ENCODE data around the gene MICAL2. TPM values are rescaled to one million over a fixed set of nuclear protein-coding genes. Genes with fewer than 3 reads are reported as not detected.

The MICAL2 gene
- total and polyA plus RNA-seq, 10 of the 15 experiments (the other 5 are each of a cell fraction or from before 2014, with no cell fraction given) = 0.90 to 5.6 (median 2.4) TPM

DNA sequence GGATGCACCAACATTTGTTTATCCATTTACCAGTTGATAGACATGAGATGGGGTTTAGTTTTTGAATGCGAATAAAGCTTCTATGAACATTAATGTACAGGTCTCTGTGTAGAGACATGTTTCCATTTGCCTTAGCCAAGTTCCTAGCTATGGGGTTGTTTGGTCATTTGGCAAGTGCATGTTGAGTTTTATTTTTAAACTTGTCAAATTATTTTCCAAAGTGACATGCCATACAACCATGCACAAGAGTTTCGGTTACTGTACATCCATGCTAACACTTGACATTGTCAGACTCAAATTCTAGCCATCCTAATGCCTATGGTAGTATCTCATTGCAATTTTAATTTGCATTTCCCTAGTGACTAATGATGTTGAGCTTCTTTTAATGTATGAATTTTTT, 196.4 kb downstream of the MICAL2 start:
- Histone ChIP-seq H3K79me2 (ENCODE audit: control insufficient read depth, insufficient read depth, low read length) (no peaks in the 10 kb centered on the region), H3K27me3 (replicated peaks in 1 of 2; ENCODE audit: control insufficient read depth in 2 of 2, insufficient read depth in 2 of 2, low read length in 1 of 2) (no peaks in the 10 kb centered on the region)
- in situ Hi-C loops (cut with MboI) = no loop called here
- TF ChIP-seq, protein P1, sequence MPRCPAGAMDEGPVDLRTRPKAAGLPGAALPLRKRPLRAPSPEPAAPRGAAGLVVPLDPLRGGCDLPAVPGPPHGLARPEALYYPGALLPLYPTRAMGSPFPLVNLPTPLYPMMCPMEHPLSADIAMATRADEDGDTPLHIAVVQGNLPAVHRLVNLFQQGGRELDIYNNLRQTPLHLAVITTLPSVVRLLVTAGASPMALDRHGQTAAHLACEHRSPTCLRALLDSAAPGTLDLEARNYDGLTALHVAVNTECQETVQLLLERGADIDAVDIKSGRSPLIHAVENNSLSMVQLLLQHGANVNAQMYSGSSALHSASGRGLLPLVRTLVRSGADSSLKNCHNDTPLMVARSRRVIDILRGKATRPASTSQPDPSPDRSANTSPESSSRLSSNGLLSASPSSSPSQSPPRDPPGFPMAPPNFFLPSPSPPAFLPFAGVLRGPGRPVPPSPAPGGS (IDR thresholded peaks at IDR 0.05; ENCODE audit: borderline replicate concordance, insufficient read depth, low read depth, low read length, poor library complexity, severe bottlenecking) = no peak
- TF ChIP-seq, protein P2, sequence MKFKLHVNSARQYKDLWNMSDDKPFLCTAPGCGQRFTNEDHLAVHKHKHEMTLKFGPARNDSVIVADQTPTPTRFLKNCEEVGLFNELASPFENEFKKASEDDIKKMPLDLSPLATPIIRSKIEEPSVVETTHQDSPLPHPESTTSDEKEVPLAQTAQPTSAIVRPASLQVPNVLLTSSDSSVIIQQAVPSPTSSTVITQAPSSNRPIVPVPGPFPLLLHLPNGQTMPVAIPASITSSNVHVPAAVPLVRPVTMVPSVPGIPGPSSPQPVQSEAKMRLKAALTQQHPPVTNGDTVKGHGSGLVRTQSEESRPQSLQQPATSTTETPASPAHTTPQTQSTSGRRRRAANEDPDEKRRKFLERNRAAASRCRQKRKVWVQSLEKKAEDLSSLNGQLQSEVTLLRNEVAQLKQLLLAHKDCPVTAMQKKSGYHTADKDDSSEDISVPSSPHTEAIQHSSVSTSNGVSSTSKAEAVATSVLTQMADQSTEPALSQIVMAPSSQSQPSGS (IDR thresholded peaks at IDR 0.05; ENCODE audit: low read length) = no peak
- TF ChIP-seq RCOR1 (conservative IDR thresholded peaks at IDR 0.05; ENCODE audit: low read depth, low read length) (no peak), CBX3 (IDR thresholded peaks at IDR 0.05; ENCODE audit: borderline replicate concordance, low read depth) (no peak), STAT1 (conservative IDR thresholded peaks at IDR 0.05) (no peak), PAX5 (IDR thresholded peaks at IDR 0.05; ENCODE audit: borderline replicate concordance, low read depth, low read length) (no peak), RAD51 (IDR thresholded peaks at IDR 0.05) (no peak), ETV6 (conservative IDR thresholded peaks at IDR 0.05 in 1 of 2, IDR thresholded peaks at IDR 0.05 in 1 of 2; ENCODE audit: borderline replicate concordance in 1 of 2, low read depth in 1 of 2) (no peak), BHLHE40 (IDR thresholded peaks at IDR 0.05; ENCODE audit: borderline replicate concordance in 1 of 2, low read depth in 2 of 2, low read length in 1 of 2) (no peak), MEF2A (IDR thresholded peaks at IDR 0.05; ENCODE audit: insufficient read depth, low read depth, low read length) (no peak), CREM (IDR thresholded peaks at IDR 0.05; ENCODE audit: low read depth) (no peak), LARP7 (IDR thresholded peaks at IDR 0.05) (no peak), ZZZ3 (IDR thresholded peaks at IDR 0.05; ENCODE audit: control insufficient read depth, insufficient read length, low read depth) (no peak)
- TF ChIP-seq, protein P3, sequence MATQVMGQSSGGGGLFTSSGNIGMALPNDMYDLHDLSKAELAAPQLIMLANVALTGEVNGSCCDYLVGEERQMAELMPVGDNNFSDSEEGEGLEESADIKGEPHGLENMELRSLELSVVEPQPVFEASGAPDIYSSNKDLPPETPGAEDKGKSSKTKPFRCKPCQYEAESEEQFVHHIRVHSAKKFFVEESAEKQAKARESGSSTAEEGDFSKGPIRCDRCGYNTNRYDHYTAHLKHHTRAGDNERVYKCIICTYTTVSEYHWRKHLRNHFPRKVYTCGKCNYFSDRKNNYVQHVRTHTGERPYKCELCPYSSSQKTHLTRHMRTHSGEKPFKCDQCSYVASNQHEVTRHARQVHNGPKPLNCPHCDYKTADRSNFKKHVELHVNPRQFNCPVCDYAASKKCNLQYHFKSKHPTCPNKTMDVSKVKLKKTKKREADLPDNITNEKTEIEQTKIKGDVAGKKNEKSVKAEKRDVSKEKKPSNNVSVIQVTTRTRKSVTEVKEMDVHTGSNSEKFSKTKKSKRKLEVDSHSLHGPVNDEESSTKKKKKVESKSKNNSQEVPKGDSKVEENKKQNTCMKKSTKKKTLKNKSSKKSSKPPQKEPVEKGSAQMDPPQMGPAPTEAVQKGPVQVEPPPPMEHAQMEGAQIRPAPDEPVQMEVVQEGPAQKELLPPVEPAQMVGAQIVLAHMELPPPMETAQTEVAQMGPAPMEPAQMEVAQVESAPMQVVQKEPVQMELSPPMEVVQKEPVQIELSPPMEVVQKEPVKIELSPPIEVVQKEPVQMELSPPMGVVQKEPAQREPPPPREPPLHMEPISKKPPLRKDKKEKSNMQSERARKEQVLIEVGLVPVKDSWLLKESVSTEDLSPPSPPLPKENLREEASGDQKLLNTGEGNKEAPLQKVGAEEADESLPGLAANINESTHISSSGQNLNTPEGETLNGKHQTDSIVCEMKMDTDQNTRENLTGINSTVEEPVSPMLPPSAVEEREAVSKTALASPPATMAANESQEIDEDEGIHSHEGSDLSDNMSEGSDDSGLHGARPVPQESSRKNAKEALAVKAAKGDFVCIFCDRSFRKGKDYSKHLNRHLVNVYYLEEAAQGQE (IDR thresholded peaks at IDR 0.05; ENCODE audit: low read depth, low read length) = no peak
- TF ChIP-seq, protein P4, sequence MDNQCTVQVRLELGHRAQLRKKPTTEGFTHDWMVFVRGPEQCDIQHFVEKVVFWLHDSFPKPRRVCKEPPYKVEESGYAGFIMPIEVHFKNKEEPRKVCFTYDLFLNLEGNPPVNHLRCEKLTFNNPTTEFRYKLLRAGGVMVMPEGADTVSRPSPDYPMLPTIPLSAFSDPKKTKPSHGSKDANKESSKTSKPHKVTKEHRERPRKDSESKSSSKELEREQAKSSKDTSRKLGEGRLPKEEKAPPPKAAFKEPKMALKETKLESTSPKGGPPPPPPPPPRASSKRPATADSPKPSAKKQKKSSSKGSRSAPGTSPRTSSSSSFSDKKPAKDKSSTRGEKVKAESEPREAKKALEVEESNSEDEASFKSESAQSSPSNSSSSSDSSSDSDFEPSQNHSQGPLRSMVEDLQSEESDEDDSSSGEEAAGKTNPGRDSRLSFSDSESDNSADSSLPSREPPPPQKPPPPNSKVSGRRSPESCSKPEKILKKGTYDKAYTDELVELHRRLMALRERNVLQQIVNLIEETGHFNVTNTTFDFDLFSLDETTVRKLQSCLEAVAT (IDR thresholded peaks at IDR 0.05) = no peak

More for the DNA sequence above, 196.4 kb downstream of the MICAL2 start:
- FAIRE-seq (no peak), ATAC-seq (no peak), DNase-seq (ENCODE audit: low read depth, low spot score) (no peak)
- POLR2A ChIA-PET = no interaction called here
- intact Hi-C loops (cut with micrococcal nuclease; ENCODE audit: unreplicated experiment) = no loop called here
- H3K4me3 ChIP-seq = no peak overlapping the region
- no peaks in the 10 kb centered on the region for H3K4me1 ChIP-seq (ENCODE audit: control insufficient read depth, insufficient read depth, low read length)
- WGBS (ENCODE audit: insufficient coverage, insufficient replicate concordance, low lambda C conversion rate, missing lambda C conversion rate) = 45% methylated on average over 2 of the region's 2 CpGs
- CTCF ChIA-PET = interaction anchor here (0.7 kb wide), 1 partner anchor 41 kb away, joined by 3 read pairs; no protein-coding TSS in a partner anchor
- H3K9ac ChIP-seq (ENCODE audit: control insufficient read depth, insufficient read depth, low read length) = no peak overlapping the region
- no peaks in the 10 kb centered on the region for H3K9me3 ChIP-seq (replicated peaks; ENCODE audit: control insufficient read depth, insufficient read depth, low read length)
- H3K27ac ChIP-seq (ENCODE audit: control insufficient read depth, insufficient read depth) = no peak overlapping the region
- SMC1A ChIA-PET (ENCODE audit: uncharacterized antibody, unreplicated experiment) = no interaction called here
- H3K36me3 ChIP-seq (ENCODE audit: control insufficient read depth in 2 of 2, insufficient read depth in 2 of 2, low read length in 1 of 2) = no peaks in the 10 kb centered on the region
- BruUV-seq (replicated peaks) = no TSS peak
- RAD21 ChIA-PET (ENCODE audit: unreplicated experiment) = no interaction called here
- no peaks in the 10 kb centered on the region for H4K20me1 ChIP-seq (ENCODE audit: control insufficient read depth, insufficient read depth)
- H2AFZ ChIP-seq (ENCODE audit: control insufficient read depth, low read depth, low read length) = no peak overlapping the region
- no peak overlapping the region for H3K4me2 ChIP-seq (ENCODE audit: control insufficient read depth, insufficient read depth)
